ENCODE data around the gene DEPDC7. TPM values are rescaled to one million over a fixed set of nuclear protein-coding genes. Genes with fewer than 3 reads are reported as not detected.
"Not testable (repeated sequence)": the region's sequence is repeated elsewhere in the genome, so short reads cannot be mapped to it uniquely, and the experiment has no call there.

Gene DEPDC7
- total RNA-seq, 2 donors from 2014 or later, result 1.1 TPM; not detected in 1

- no peaks in the 10 kb centered on the region for H3K27me3 ChIP-seq (replicated peaks; ENCODE audit: insufficient read depth)
- H3K4me3 ChIP-seq, result no peak overlapping the region
- no peaks in the 10 kb centered on the region for H3K9me3 ChIP-seq
- H3K4me1 ChIP-seq (ENCODE audit: control insufficient read depth in 1 of 2, low read depth in 2 of 2), result no peaks in the 10 kb centered on the region
- no peak for TF ChIP-seq CTCF (IDR thresholded peaks at IDR 0.05)
- no peak for DNase-seq (ENCODE audit: low spot score)
- H3K27ac ChIP-seq, result no peak overlapping the region
- no peaks in the 10 kb centered on the region for H3K36me3 ChIP-seq
- no peak for ATAC-seq (ENCODE audit: insufficient number of reproducible peaks, low FRiP score, low read depth)
Measured at GRCh38 chr11:33027846-33028536, 12.3 kb downstream of the DEPDC7 start.

GRCh38 chr11:33028537-33028914 is 12.8 kb downstream of the DEPDC7 start:
- no peak overlapping the region for H3K27ac ChIP-seq
- H3K27me3 ChIP-seq (replicated peaks; ENCODE audit: insufficient read depth), result no peaks in the 10 kb centered on the region
- no peak overlapping the region for H3K4me3 ChIP-seq
- no peaks in the 10 kb centered on the region for H3K4me1 ChIP-seq (ENCODE audit: control insufficient read depth in 1 of 2, low read depth in 2 of 2)
- TF ChIP-seq CTCF (IDR thresholded peaks at IDR 0.05), result no peak
- H3K9me3 ChIP-seq, result no peaks in the 10 kb centered on the region
- DNase-seq (ENCODE audit: low spot score) (no peak), ATAC-seq (ENCODE audit: insufficient number of reproducible peaks, low FRiP score, low read depth) (no peak)
- no peaks in the 10 kb centered on the region for H3K36me3 ChIP-seq

GRCh38 chr11:33029218-33029617 is 13.5 kb downstream of the DEPDC7 start:
- H3K27ac ChIP-seq; H3K36me3 ChIP-seq; ATAC-seq (ENCODE audit: insufficient number of reproducible peaks, low FRiP score, low read depth); DNase-seq (ENCODE audit: low spot score); H3K4me1 ChIP-seq (ENCODE audit: control insufficient read depth in 1 of 2, low read depth in 2 of 2); H3K9me3 ChIP-seq; H3K27me3 ChIP-seq (replicated peaks; ENCODE audit: insufficient read depth); H3K4me3 ChIP-seq: not testable (repeated sequence)

GRCh38 chr11:33033493-33033892 is 17.8 kb downstream of the DEPDC7 start:
- Histone ChIP-seq H3K4me1 (ENCODE audit: control insufficient read depth in 1 of 2, low read depth in 2 of 2) (no peaks in the 10 kb centered on the region), H3K9me3 (no peaks in the 10 kb centered on the region), H3K27me3 (replicated peaks; ENCODE audit: insufficient read depth) (no peaks in the 10 kb centered on the region), H3K27ac (no peak overlapping the region), H3K4me3 (no peak overlapping the region), H3K36me3 (no peaks in the 10 kb centered on the region)
- ATAC-seq (ENCODE audit: insufficient number of reproducible peaks, low FRiP score, low read depth) (no peak), DNase-seq (ENCODE audit: low spot score) (no peak)
- TF ChIP-seq CTCF (IDR thresholded peaks at IDR 0.05), result no peak

- Histone ChIP-seq H3K9me3 (no peaks in the 10 kb centered on the region), H3K27me3 (replicated peaks; ENCODE audit: insufficient read depth) (no peaks in the 10 kb centered on the region), H3K36me3 (no peaks in the 10 kb centered on the region), H3K27ac (no peak overlapping the region), H3K4me1 (ENCODE audit: control insufficient read depth in 1 of 2, low read depth in 2 of 2) (no peaks in the 10 kb centered on the region), H3K4me3 (no peak overlapping the region)
- DNase-seq (ENCODE audit: low spot score) (no peak), ATAC-seq (ENCODE audit: insufficient number of reproducible peaks, low FRiP score, low read depth) (no peak)
- TF ChIP-seq CTCF (IDR thresholded peaks at IDR 0.05), result no peak
Measured at GRCh38 chr11:33035011-33035410, 19.3 kb downstream of the DEPDC7 start.
